ENCODE results near the gene BICC1. TPM values are rescaled to one million over a fixed set of nuclear protein-coding genes. Genes with fewer than 3 reads are reported as not detected.

The BICC1 gene
- total and polyA plus RNA-seq, 2 donors (not counting 1 experiment from before 2014, with no cell fraction given), result not detected

GRCh38 chr10:58666024-58666423 lies 153.4 kb downstream of the BICC1 start:
- ATAC-seq (ENCODE audit: low read depth) (no peak), DNase-seq (no peak)
- no peak overlapping the region for H3K4me2 ChIP-seq (replicated peaks; ENCODE audit: low read depth, low read length, poor library complexity, severe bottlenecking)
- POLR2A ChIA-PET, result no interaction called here
- intact Hi-C loops (cut with micrococcal nuclease), result no loop called here
- Mint-ChIP-seq H3K9me3 (ENCODE audit: insufficient read depth) (peaks cover 10% of the 10 kb centered on the region), H3K27me3 (no peaks in the 10 kb centered on the region), H3K4me1 (no peaks in the 10 kb centered on the region), H3K4me3 (no peak overlapping the region), H3K27ac (no peak overlapping the region)
- peaks cover 0 to 9% (median 3%) of the 10 kb centered on the region in 3 donors for H3K9me3 ChIP-seq (ENCODE audit: control extremely low read depth in 1 of 3, control insufficient read depth in 2 of 3, insufficient read depth in 1 of 3, low read length in 2 of 3)
- H3K27ac ChIP-seq (ENCODE audit: low read length in 2 of 2), result no peak overlapping the region
- CTCF ChIA-PET, result no interaction called here
- no peak overlapping the region for H3K4me3 ChIP-seq (ENCODE audit: control extremely low read depth in 1 of 5, extremely low read depth in 1 of 5, insufficient read depth in 1 of 5, low read depth in 2 of 5, low read length in 4 of 5)
- TF ChIP-seq, protein P1, sequence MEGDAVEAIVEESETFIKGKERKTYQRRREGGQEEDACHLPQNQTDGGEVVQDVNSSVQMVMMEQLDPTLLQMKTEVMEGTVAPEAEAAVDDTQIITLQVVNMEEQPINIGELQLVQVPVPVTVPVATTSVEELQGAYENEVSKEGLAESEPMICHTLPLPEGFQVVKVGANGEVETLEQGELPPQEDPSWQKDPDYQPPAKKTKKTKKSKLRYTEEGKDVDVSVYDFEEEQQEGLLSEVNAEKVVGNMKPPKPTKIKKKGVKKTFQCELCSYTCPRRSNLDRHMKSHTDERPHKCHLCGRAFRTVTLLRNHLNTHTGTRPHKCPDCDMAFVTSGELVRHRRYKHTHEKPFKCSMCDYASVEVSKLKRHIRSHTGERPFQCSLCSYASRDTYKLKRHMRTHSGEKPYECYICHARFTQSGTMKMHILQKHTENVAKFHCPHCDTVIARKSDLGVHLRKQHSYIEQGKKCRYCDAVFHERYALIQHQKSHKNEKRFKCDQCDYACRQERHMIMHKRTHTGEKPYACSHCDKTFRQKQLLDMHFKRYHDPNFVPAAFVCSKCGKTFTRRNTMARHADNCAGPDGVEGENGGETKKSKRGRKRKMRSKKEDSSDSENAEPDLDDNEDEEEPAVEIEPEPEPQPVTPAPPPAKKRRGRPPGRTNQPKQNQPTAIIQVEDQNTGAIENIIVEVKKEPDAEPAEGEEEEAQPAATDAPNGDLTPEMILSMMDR (IDR thresholded peaks at IDR 0.05), result no peak
- no peak for TF ChIP-seq EZH2 (IDR thresholded peaks at IDR 0.05; ENCODE audit: borderline replicate concordance, insufficient read depth, low read depth, low read length, poor library complexity, severe bottlenecking)
- H3K27me3 ChIP-seq (replicated peaks in 1 of 4; ENCODE audit: control extremely low read depth in 1 of 4, control insufficient read depth in 3 of 4, insufficient read depth in 4 of 4, low read length in 3 of 4), result no peaks in the 10 kb centered on the region
- H3K36me3 ChIP-seq (replicated peaks in 1 of 2; ENCODE audit: control extremely low read depth in 1 of 2, control insufficient read depth in 1 of 2, extremely low read depth in 1 of 2, insufficient read depth in 2 of 2, low read length in 1 of 2), result no peaks in the 10 kb centered on the region
- H3K4me1 ChIP-seq (ENCODE audit: control insufficient read depth in 2 of 2, insufficient read depth in 2 of 2, low read length in 2 of 2), result no peaks in the 10 kb centered on the region
- WGBS (ENCODE audit: insufficient coverage), result 20% methylated on average over 1 of the region's 3 CpGs
- no peaks in the 10 kb centered on the region for H4K20me1 ChIP-seq (ENCODE audit: control insufficient read depth, insufficient read depth, low read length, poor library complexity, severe bottlenecking)
- no peaks in the 10 kb centered on the region for H3K79me2 ChIP-seq (ENCODE audit: control insufficient read depth, insufficient read depth, low read length)
- H2AFZ ChIP-seq (ENCODE audit: insufficient read depth, low read depth, low read length, poor library complexity, severe bottlenecking), result peak overlapping the region; percentile 15
- no peak overlapping the region for H3K9ac ChIP-seq (ENCODE audit: low read length)

- H3K9me3 Mint-ChIP-seq (ENCODE audit: insufficient read depth), result peaks cover 10% of the 10 kb centered on the region
These were observed 155.1 kb downstream of the BICC1 start for GRCh38 chr10:58667658-58668310.

More at GRCh38 chr10:58667658-58668310, 155.1 kb downstream of the BICC1 start:
- Mint-ChIP-seq H3K4me1 (no peaks in the 10 kb centered on the region), H3K27me3 (no peaks in the 10 kb centered on the region), H3K4me3 (no peak overlapping the region), H3K27ac (no peak overlapping the region)
- CTCF ChIA-PET, result interaction anchor here (0.6 kb wide), 1 partner anchor 727 kb away, joined by 3 read pairs; no protein-coding TSS in a partner anchor
- H3K4me1 ChIP-seq (ENCODE audit: control insufficient read depth in 2 of 2, insufficient read depth in 2 of 2, low read length in 2 of 2), result no peaks in the 10 kb centered on the region
- no peaks in the 10 kb centered on the region for H3K79me2 ChIP-seq (ENCODE audit: control insufficient read depth, insufficient read depth, low read length)
- no peak overlapping the region for H2AFZ ChIP-seq (ENCODE audit: insufficient read depth, low read depth, low read length, poor library complexity, severe bottlenecking)
- TF ChIP-seq, protein P1 (IDR thresholded peaks at IDR 0.05), result no peak
- TF ChIP-seq EZH2 (IDR thresholded peaks at IDR 0.05; ENCODE audit: borderline replicate concordance, insufficient read depth, low read depth, low read length, poor library complexity, severe bottlenecking), result no peak
- H3K9me3 ChIP-seq (ENCODE audit: control extremely low read depth in 1 of 3, control insufficient read depth in 2 of 3, insufficient read depth in 1 of 3, low read length in 2 of 3), result peaks cover 0 to 9% (median 3%) of the 10 kb centered on the region in 3 donors
- H3K27ac ChIP-seq (ENCODE audit: low read length in 2 of 2), result no peak overlapping the region
- WGBS (ENCODE audit: insufficient coverage), result 100% methylated on average over 2 of the region's 3 CpGs
- H3K4me2 ChIP-seq (replicated peaks; ENCODE audit: low read depth, low read length, poor library complexity, severe bottlenecking), result no peak overlapping the region
- ATAC-seq (ENCODE audit: low read depth), result no peak
- H3K27me3 ChIP-seq (replicated peaks in 1 of 4; ENCODE audit: control extremely low read depth in 1 of 4, control insufficient read depth in 3 of 4, insufficient read depth in 4 of 4, low read length in 3 of 4), result no peaks in the 10 kb centered on the region
- DNase-seq, result no peak
- H4K20me1 ChIP-seq (ENCODE audit: control insufficient read depth, insufficient read depth, low read length, poor library complexity, severe bottlenecking), result no peaks in the 10 kb centered on the region
- H3K36me3 ChIP-seq (replicated peaks in 1 of 2; ENCODE audit: control extremely low read depth in 1 of 2, control insufficient read depth in 1 of 2, extremely low read depth in 1 of 2, insufficient read depth in 2 of 2, low read length in 1 of 2), result no peaks in the 10 kb centered on the region
- POLR2A ChIA-PET, result no interaction called here
- intact Hi-C loops (cut with micrococcal nuclease), result no loop called here
- no peak overlapping the region for H3K9ac ChIP-seq (ENCODE audit: low read length)
- H3K4me3 ChIP-seq (ENCODE audit: control extremely low read depth in 1 of 5, extremely low read depth in 1 of 5, insufficient read depth in 1 of 5, low read depth in 2 of 5, low read length in 4 of 5), result no peak overlapping the region

Data from B cell (primary cell).